ENCODE measurements around the gene KANTR. TPM values are rescaled to one million over a fixed set of nuclear protein-coding genes. Genes with fewer than 3 reads are reported as not detected.

The KANTR gene
- total RNA-seq, 1 experiment from 2014 or later, result 7.5 TPM

DNA sequence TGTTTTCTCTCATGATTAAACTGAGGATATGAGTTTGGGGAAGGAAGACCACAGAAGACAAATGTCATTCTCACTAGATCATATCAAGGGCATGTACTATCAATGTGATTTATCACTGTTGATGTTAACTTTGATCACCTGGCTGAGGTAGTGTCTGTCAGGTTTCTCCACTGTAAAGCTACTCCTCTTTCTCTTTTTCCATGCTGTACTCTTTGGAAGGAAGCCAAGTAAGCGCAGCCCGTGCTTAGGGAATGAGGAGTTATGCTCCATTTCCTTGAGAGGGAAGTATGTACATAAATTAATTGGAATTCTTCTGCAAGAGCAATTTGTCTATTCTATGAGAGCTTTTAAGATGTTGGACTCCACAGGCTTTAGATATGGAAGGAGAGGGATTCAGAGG is 4.0 kb upstream of the KANTR start:
- intact Hi-C loops (cut with micrococcal nuclease), result loop anchor here (1.0 kb wide), 1 partner anchor 19 kb away; no protein-coding TSS in a partner anchor

More for the DNA sequence above, 4.0 kb upstream of the KANTR start:
- Histone ChIP-seq H3K27me3 (ENCODE audit: insufficient read depth, low read length) (no peaks in the 10 kb centered on the region), H3K4me2 (ENCODE audit: low read length) (no peak overlapping the region), H3K36me3 (ENCODE audit: control insufficient read depth in 1 of 2, insufficient read depth in 2 of 2, low read length in 2 of 2) (peaks cover 0 to 10% of the 10 kb centered on the region in 2 experiments; a peak in 1 of 4 replicates), H3K27ac (ENCODE audit: low read depth, low read length) (no peak overlapping the region), H3K9ac (ENCODE audit: low read length) (no peak overlapping the region), H3K4me3 (replicated peaks in 1 of 2; ENCODE audit: low read depth in 1 of 2, low read length in 2 of 2) (no peak overlapping the region), H3K79me2 (ENCODE audit: insufficient read depth, low read length) (peaks cover 3% of the 10 kb centered on the region; the same call in 1 of the 2 replicates), H4K20me1 (ENCODE audit: insufficient read depth) (no peaks in the 10 kb centered on the region), H3K9me2 (ENCODE audit: insufficient read depth) (no peaks in the 10 kb centered on the region), H3K9me3 (ENCODE audit: control insufficient read depth in 1 of 2, insufficient read depth in 1 of 2, low read depth in 1 of 2, low read length in 2 of 2) (no peaks in the 10 kb centered on the region), H3K4me1 (ENCODE audit: control insufficient read depth in 1 of 2, insufficient read depth in 2 of 2, low read length in 2 of 2) (peaks cover 3 to 17% of the 10 kb centered on the region in 2 experiments; a peak in 3 of 4 replicates), H2AFZ (ENCODE audit: low read depth, low read length, poor library complexity, severe bottlenecking) (no peak overlapping the region)
- ATAC-seq, result no peak
- BruUV-seq (replicated peaks), result no TSS peak
- ChIA-PET POLR2A (interaction anchor here (1.3 kb wide), 1 partner anchor 8 kb away, joined by 4 read pairs; the partner anchor contains the start of gene TSPYL2), RAD21 (ENCODE audit: low non-redundant PET in 1 of 2, low total read pairs in 2 of 2, uncharacterized antibody in 2 of 2, unreplicated experiment in 2 of 2) (no interaction called here), CTCF (no interaction called here)
- DNase-seq (ENCODE audit: low read depth, low spot score), result no peak
- TF ChIP-seq JUND (IDR thresholded peaks at IDR 0.05), result no peak
- no peak for TF ChIP-seq EGR1 (IDR thresholded peaks at IDR 0.05; ENCODE audit: low read depth)
- TF ChIP-seq TCF7L2 (IDR thresholded peaks at IDR 0.05; ENCODE audit: borderline replicate concordance, extremely low read depth, insufficient read depth, insufficient read length), result no peak
- no peak for TF ChIP-seq CBX3 (IDR thresholded peaks at IDR 0.05; ENCODE audit: low read depth)
- no peak for TF ChIP-seq POLR2A (IDR thresholded peaks at IDR 0.05; ENCODE audit: borderline replicate concordance, extremely low read depth, insufficient read depth, insufficient read length)
- TF ChIP-seq SP1 (IDR thresholded peaks at IDR 0.05; ENCODE audit: low read depth), result no peak
- TF ChIP-seq SIN3A (IDR thresholded peaks at IDR 0.05; ENCODE audit: low read depth), result no peak
- TF ChIP-seq SRF (IDR thresholded peaks at IDR 0.05; ENCODE audit: low read depth), result no peak
- TF ChIP-seq, protein P1, sequence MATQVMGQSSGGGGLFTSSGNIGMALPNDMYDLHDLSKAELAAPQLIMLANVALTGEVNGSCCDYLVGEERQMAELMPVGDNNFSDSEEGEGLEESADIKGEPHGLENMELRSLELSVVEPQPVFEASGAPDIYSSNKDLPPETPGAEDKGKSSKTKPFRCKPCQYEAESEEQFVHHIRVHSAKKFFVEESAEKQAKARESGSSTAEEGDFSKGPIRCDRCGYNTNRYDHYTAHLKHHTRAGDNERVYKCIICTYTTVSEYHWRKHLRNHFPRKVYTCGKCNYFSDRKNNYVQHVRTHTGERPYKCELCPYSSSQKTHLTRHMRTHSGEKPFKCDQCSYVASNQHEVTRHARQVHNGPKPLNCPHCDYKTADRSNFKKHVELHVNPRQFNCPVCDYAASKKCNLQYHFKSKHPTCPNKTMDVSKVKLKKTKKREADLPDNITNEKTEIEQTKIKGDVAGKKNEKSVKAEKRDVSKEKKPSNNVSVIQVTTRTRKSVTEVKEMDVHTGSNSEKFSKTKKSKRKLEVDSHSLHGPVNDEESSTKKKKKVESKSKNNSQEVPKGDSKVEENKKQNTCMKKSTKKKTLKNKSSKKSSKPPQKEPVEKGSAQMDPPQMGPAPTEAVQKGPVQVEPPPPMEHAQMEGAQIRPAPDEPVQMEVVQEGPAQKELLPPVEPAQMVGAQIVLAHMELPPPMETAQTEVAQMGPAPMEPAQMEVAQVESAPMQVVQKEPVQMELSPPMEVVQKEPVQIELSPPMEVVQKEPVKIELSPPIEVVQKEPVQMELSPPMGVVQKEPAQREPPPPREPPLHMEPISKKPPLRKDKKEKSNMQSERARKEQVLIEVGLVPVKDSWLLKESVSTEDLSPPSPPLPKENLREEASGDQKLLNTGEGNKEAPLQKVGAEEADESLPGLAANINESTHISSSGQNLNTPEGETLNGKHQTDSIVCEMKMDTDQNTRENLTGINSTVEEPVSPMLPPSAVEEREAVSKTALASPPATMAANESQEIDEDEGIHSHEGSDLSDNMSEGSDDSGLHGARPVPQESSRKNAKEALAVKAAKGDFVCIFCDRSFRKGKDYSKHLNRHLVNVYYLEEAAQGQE (IDR thresholded peaks at IDR 0.05; ENCODE audit: low read depth), result no peak
- TF ChIP-seq YY1 (IDR thresholded peaks at IDR 0.05; ENCODE audit: extremely low read depth, insufficient replicate concordance, low read depth, low read length), result no peak
- TF ChIP-seq EZH2phosphoT487 (IDR thresholded peaks at IDR 0.05; ENCODE audit: borderline replicate concordance), result no peak
- TF ChIP-seq FOSL1 (IDR thresholded peaks at IDR 0.05; ENCODE audit: low read depth), result no peak
- no peak for TF ChIP-seq RAD21 (IDR thresholded peaks at IDR 0.05; ENCODE audit: low read depth)
